Thoracic aorta (tissue), 2 donors: ENCODE measurements around the gene PLTP. TPM values are rescaled to one million over a fixed set of nuclear protein-coding genes. Genes with fewer than 3 reads are reported as not detected.
"Not testable (repeated sequence)": the region's sequence is repeated elsewhere in the genome, so short reads cannot be mapped to it uniquely, and the experiment has no call there.

Experiments used
- ATAC-seq: fragments of 150-250 bp; one replicate; pipeline ENCODE4 v1.8.0; 2017; ENCODE audit warnings: low read depth; ENCODE audit not compliant: insufficient number of reproducible peaks, low FRiP score
- DNase-seq: peaks from one replicate; pipeline ENCODE4 v3.0.0-alpha.2; 2020; ENCODE audit warnings: low spot score
- H3K27ac ChIP-seq, 2 donors: fragments of 200-600 bp; sonication (generic); 1 replicate in 1 of 2; 2 replicates in 1 of 2; pipeline ENCODE4 v1.5.1; 2016; ENCODE audit warnings: mild to moderate bottlenecking in 2 of 2, moderate library complexity in 2 of 2
- H3K27me3 ChIP-seq: fragments of 200-600 bp; sonication (generic); replicated peaks from 2 replicates; pipeline ENCODE4 v1.6.0; 2016; ENCODE audit warnings: mild to moderate bottlenecking; ENCODE audit not compliant: insufficient read depth
- H3K36me3 ChIP-seq: fragments of 200-600 bp; sonication (generic); one replicate; pipeline ENCODE4 v1.5.1; 2016
- H3K4me1 ChIP-seq, 2 donors: fragments of 200-600 bp; sonication (generic); 1 replicate in 1 of 2; 2 replicates in 1 of 2; pipeline versions ENCODE4 v1.5.1 to v1.6.0; 2016; ENCODE audit warnings: low read depth in 2 of 2, mild to moderate bottlenecking in 1 of 2; ENCODE audit not compliant: control insufficient read depth in 1 of 2
- H3K4me3 ChIP-seq: fragments of 200-600 bp; sonication (generic); 2 replicates; pipeline ENCODE4 v1.5.1; 2016; ENCODE audit warnings: mild to moderate bottlenecking
- H3K9me3 ChIP-seq: fragments of 200-600 bp; sonication (generic); 2 replicates; pipeline ENCODE4 v1.5.1; 2016
- CTCF ChIP-seq: fragments of 200-600 bp; sonication (generic); IDR thresholded peaks from one replicate; pipeline ENCODE4 v1.5.1; 2019; ENCODE audit warnings: antibody characterized with exemption
- total RNA-seq, 2 donors: library from RNA; depleted of rRNA; stranded (reverse); fragments of >200 nt; gene quantifications; one replicate each; pipeline versions ENCODE4 v1.1.0 to v1.2.3, GENCODE V29; 2016

Gene PLTP
- total RNA-seq, 2 donors from 2014 or later, result 182 to 637 TPM

GRCh38 chr20:45934586-45935415 lies 22.8 kb upstream of the PLTP start, which contains the start of gene PCIF1:
TSS of gene PCIF1 (plus strand) at chr20:45934683. CDS start at chr20:45939000, 4,317 bp downstream.
- H3K36me3 ChIP-seq, result peaks cover 27% of the 10 kb centered on the region
- TF ChIP-seq CTCF, result no peak
- no peaks in the 10 kb centered on the region for H3K27me3 ChIP-seq
- peak; percentile 89 for ATAC-seq
- peak; percentile 91 for DNase-seq
- no peaks in the 10 kb centered on the region for H3K9me3 ChIP-seq
- H3K4me3 ChIP-seq, result peak within 1 kb of the TSS; percentile 97
- H3K4me1 ChIP-seq, result peaks cover 11 to 27% of the 10 kb centered on the region in 2 donors
- H3K27ac ChIP-seq, result peak within 1 kb of the TSS; percentile 99 to 100

GRCh38 chr20:45934046-45934585 lies 22.2 kb upstream of the PLTP start:
- TF ChIP-seq CTCF, result no peak
- no peaks in the 10 kb centered on the region for H3K27me3 ChIP-seq
- no peaks in the 10 kb centered on the region for H3K9me3 ChIP-seq
- peak overlapping the region; percentile 99 to 100 for H3K27ac ChIP-seq
- ATAC-seq (no peak), DNase-seq (no peak)
- H3K4me1 ChIP-seq, result peaks cover 11 to 27% of the 10 kb centered on the region in 2 donors
- peaks cover 20% of the 10 kb centered on the region for H3K36me3 ChIP-seq
- H3K4me3 ChIP-seq, result peak overlapping the region; percentile 97

- Histone ChIP-seq H3K36me3 (peaks cover 13% of the 10 kb centered on the region), H3K27ac (peak overlapping the region; percentile 99 to 100), H3K27me3 (no peaks in the 10 kb centered on the region), H3K4me1 (peaks cover 11 to 27% of the 10 kb centered on the region in 2 donors), H3K4me3 (peak overlapping the region; percentile 97), H3K9me3 (no peaks in the 10 kb centered on the region)
- no peak for DNase-seq
- TF ChIP-seq CTCF, result no peak
- no peak for ATAC-seq
Measured at GRCh38 chr20:45933266-45934045, 21.5 kb upstream of the PLTP start.

- H3K27ac ChIP-seq, ATAC-seq, H3K9me3 ChIP-seq, H3K27me3 ChIP-seq, H3K36me3 ChIP-seq, DNase-seq, H3K4me3 ChIP-seq: not testable (repeated sequence)
- peaks cover 9 to 20% of the 10 kb centered on the region in 2 donors for H3K4me1 ChIP-seq
Measured at GRCh38 chr20:45931680-45932079, 19.7 kb upstream of the PLTP start.

GRCh38 chr20:45927071-45927878 lies 15.3 kb upstream of the PLTP start:
- Histone ChIP-seq H3K4me1 (peaks cover 6 to 15% of the 10 kb centered on the region in 2 donors), H3K36me3 (no peaks in the 10 kb centered on the region), H3K27ac (no peak overlapping the region)

More at GRCh38 chr20:45927071-45927878, 15.3 kb upstream of the PLTP start:
- no peaks in the 10 kb centered on the region for H3K27me3 ChIP-seq
- no peak for TF ChIP-seq CTCF
- H3K9me3 ChIP-seq, result no peaks in the 10 kb centered on the region
- DNase-seq (no peak), ATAC-seq (no peak)
- H3K4me3 ChIP-seq, result no peak overlapping the region
